Psoas muscle (tissue), 8 donors: ENCODE results near the gene SH3BP4. TPM values are rescaled to one million over a fixed set of nuclear protein-coding genes. Genes with fewer than 3 reads are reported as not detected.

Source experiments
- ATAC-seq, 4 donors: fragments of 200-7000 bp; cut with Tn5 transposase; one replicate each; pipeline ENCODE4 v1.9.1; 2020; ENCODE audit warnings: moderate library complexity in 3 of 4, mild to moderate bottlenecking in 2 of 4
- DNase-seq, 2 donors: peaks; one replicate each; pipeline ENCODE4 v3.0.0-alpha.2; 2020
- H3K27ac ChIP-seq: fragments of 200-600 bp; one replicate; pipeline ENCODE4 v1.8.0; 2022
- H3K27me3 ChIP-seq, 3 donors: fragments of 200-600 bp in 1 of 3; one replicate each; pipeline versions ENCODE4 v1.6.1 to v1.8.0; 2013 to 2022; ENCODE audit warnings: low read length in 2 of 3, mild to moderate bottlenecking in 2 of 3, moderate library complexity in 1 of 3; ENCODE audit not compliant: insufficient read depth in 3 of 3
- H3K36me3 ChIP-seq, 2 donors: fragments of 200-600 bp in 1 of 2; one replicate each; pipeline versions ENCODE4 v1.6.1 to v1.8.0; 2013 to 2022; ENCODE audit warnings: low read depth in 1 of 2, mild to moderate bottlenecking in 1 of 2, moderate library complexity in 1 of 2; ENCODE audit not compliant: insufficient read depth in 1 of 2
- H3K4me1 ChIP-seq: fragments of 200-600 bp; one replicate; pipeline ENCODE4 v1.8.0; 2022
- H3K4me3 ChIP-seq: fragments of 200-600 bp; one replicate; pipeline ENCODE4 v1.8.0; 2022; ENCODE audit warnings: mild to moderate bottlenecking
- H3K9me3 ChIP-seq: fragments of 200-600 bp; one replicate; pipeline ENCODE4 v1.8.0; 2022
- WGBS, 3 donors: extraction: QIAGEN DNeasy Blood & Tissue Kit; methylation state at CpG; one replicate each; pipeline versions ENCODE4 v1.1.6 to v1.1.7; 2013; 5-methylcytosine and 5-hydroxymethylcytosine counted together
- intact Hi-C, 2 donors: fragments of 100-400 bp; cut with DNase I; formaldehyde crosslinking; loops; one replicate each; pipeline versions ENCODE4 v1.11.0 to v1.14.2; 2022
- polyA plus RNA-seq, 3 donors: library from polyadenylated mRNA; stranded (reverse); fragments of 200-250 nt; gene quantifications; one replicate each; pipeline ENCODE4 v1.2.3, GENCODE V29; 2013
- total RNA-seq, 4 donors: library from RNA; stranded (reverse); fragmentation: NEBNext Ultra II Directional in 2 of 4; extraction: Animal tissue kit (Norgen Biotek cat#: 25700) in 2 of 4; gene quantifications; one replicate each; pipeline versions ENCODE4 v1.2.1 to v1.2.4, GENCODE V29; 2021 to 2023
- TF ChIP-seq, protein P1 (sequence below): fragments of 200-600 bp; IDR thresholded peaks from one replicate; pipeline ENCODE4 v1.8.0; 2022; ENCODE audit warnings: antibody characterized with exemption
- donor health status: healthy with polysubstance abuse.
- donor health status: DM: no; HTN: no; CAD: no; lungs with moderate emphysema.
- donor health status: Bipolar disorder and iron deficiency.
- donor health status: healthy.
- donor health status: DM: yes; HTN: yes; CAD: no.
- donor health status: DM: no; HTN: no; CAD: no.
- donor health status: DM: no; HTN: no; CAD: no.
- donor health status: DM: yes; HTN: yes; CAD: no.

SH3BP4 gene
- total and polyA plus RNA-seq, 7 donors, result 3.0 to 14.9 (median 9.4) TPM

- H3K27ac ChIP-seq, result no peak overlapping the region
- no peaks in the 10 kb centered on the region for H3K27me3 ChIP-seq
- no peaks in the 10 kb centered on the region for H3K36me3 ChIP-seq
- no peak overlapping the region for H3K4me3 ChIP-seq
- ATAC-seq (no peak), DNase-seq (peak in 1 of 2 donors; percentile 20)
- TF ChIP-seq, protein P1, sequence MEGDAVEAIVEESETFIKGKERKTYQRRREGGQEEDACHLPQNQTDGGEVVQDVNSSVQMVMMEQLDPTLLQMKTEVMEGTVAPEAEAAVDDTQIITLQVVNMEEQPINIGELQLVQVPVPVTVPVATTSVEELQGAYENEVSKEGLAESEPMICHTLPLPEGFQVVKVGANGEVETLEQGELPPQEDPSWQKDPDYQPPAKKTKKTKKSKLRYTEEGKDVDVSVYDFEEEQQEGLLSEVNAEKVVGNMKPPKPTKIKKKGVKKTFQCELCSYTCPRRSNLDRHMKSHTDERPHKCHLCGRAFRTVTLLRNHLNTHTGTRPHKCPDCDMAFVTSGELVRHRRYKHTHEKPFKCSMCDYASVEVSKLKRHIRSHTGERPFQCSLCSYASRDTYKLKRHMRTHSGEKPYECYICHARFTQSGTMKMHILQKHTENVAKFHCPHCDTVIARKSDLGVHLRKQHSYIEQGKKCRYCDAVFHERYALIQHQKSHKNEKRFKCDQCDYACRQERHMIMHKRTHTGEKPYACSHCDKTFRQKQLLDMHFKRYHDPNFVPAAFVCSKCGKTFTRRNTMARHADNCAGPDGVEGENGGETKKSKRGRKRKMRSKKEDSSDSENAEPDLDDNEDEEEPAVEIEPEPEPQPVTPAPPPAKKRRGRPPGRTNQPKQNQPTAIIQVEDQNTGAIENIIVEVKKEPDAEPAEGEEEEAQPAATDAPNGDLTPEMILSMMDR, result no peak
- intact Hi-C loops, result no loop called here
- no peaks in the 10 kb centered on the region for H3K9me3 ChIP-seq
- WGBS, 3 donors, result 92 to 95% (median 93%) methylated on average over 7 of the region's 7 CpGs
- peaks cover 5% of the 10 kb centered on the region for H3K4me1 ChIP-seq
Measured at GRCh38 chr2:234990300-234990699, 38.5 kb downstream of the SH3BP4 start.

DNA sequence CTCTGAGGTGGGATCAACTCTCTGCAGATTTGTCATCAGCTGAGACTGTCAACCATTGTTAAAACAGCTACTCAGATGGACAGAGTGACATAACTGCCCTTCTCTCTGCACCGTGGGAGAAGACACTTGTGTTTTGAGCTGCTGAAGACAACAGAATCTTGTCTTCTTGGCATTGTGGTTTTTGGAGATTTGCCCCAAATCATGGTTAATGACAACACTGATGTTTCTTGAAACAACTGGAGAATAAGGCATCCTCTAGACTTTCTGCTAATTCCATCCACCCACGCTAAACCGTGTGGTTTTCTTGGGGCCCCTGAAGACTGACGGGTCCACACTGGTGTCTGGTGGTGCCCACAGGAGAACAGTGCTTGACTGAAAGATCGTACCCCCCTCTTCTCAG lies 39.5 kb downstream of the SH3BP4 start:
- H3K4me1 ChIP-seq, result peaks cover 5% of the 10 kb centered on the region
- no peak for ATAC-seq
- H3K27ac ChIP-seq, result no peak overlapping the region
- no peaks in the 10 kb centered on the region for H3K27me3 ChIP-seq
- H3K9me3 ChIP-seq, result no peaks in the 10 kb centered on the region
- TF ChIP-seq, protein P1, result no peak
- 83 to 87% (median 86%) methylated on average over 5 of the region's 5 CpGs for WGBS, 3 donors
- DNase-seq, result no peak
- intact Hi-C loops, result no loop called here
- H3K4me3 ChIP-seq, result no peak overlapping the region
- H3K36me3 ChIP-seq, result no peaks in the 10 kb centered on the region

GRCh38 chr2:234991793-234992192 lies 40.0 kb downstream of the SH3BP4 start:
- TF ChIP-seq, protein P1, result no peak
- no peaks in the 10 kb centered on the region for H3K36me3 ChIP-seq
- peak in 1 of 2 donors; percentile 53 for DNase-seq
- no peaks in the 10 kb centered on the region for H3K9me3 ChIP-seq
- 76 to 79% (median 77%) methylated on average over 6 of the region's 6 CpGs for WGBS, 3 donors
- no peak overlapping the region for H3K27ac ChIP-seq
- intact Hi-C loops, result no loop called here
- ATAC-seq, result no peak
- no peaks in the 10 kb centered on the region for H3K27me3 ChIP-seq
- peaks cover 5% of the 10 kb centered on the region for H3K4me1 ChIP-seq
- no peak overlapping the region for H3K4me3 ChIP-seq

GRCh38 chr2:234992196-234992595 lies 40.4 kb downstream of the SH3BP4 start:
- 84 to 88% (median 87%) methylated on average over 10 of the region's 10 CpGs for WGBS, 3 donors
- intact Hi-C loops, result no loop called here

More at GRCh38 chr2:234992196-234992595, 40.4 kb downstream of the SH3BP4 start:
- no peak overlapping the region for H3K4me3 ChIP-seq
- H3K4me1 ChIP-seq, result peaks cover 5% of the 10 kb centered on the region
- TF ChIP-seq, protein P1, result no peak
- no peak for ATAC-seq
- H3K9me3 ChIP-seq, result no peaks in the 10 kb centered on the region
- peak in 1 of 2 donors; percentile 34 for DNase-seq
- no peak overlapping the region for H3K27ac ChIP-seq
- no peaks in the 10 kb centered on the region for H3K36me3 ChIP-seq
- no peaks in the 10 kb centered on the region for H3K27me3 ChIP-seq
